Trophoblast cell (in vitro differentiated cells and primary cell): ENCODE results near the gene TRPV5.
A peak's percentile ranks its signal among the peaks of the same experiment; 100 is the strongest.

Source experiments
- DNase-seq, 2 donors: peaks; one replicate each; pipeline ENCODE4 v3.0.0-alpha.2; 2016
- H2AFZ ChIP-seq: 2 replicates; pipeline ENCODE4 v1.6.1; 2013; ENCODE audit warnings: low read length, moderate library complexity, mild to moderate bottlenecking; ENCODE audit not compliant: insufficient read depth, poor library complexity
- H2AK5ac ChIP-seq: 2 replicates; pipeline ENCODE4 v1.6.1; 2013; ENCODE audit warnings: mild to moderate bottlenecking, low read length
- H2BK120ac ChIP-seq: 2 replicates; pipeline ENCODE4 v1.6.1; 2013; ENCODE audit warnings: low read length, mild to moderate bottlenecking, moderate library complexity; ENCODE audit not compliant: insufficient read depth, poor library complexity
- H2BK12ac ChIP-seq: 2 replicates; pipeline ENCODE4 v1.6.1; 2013; ENCODE audit warnings: mild to moderate bottlenecking, low read length, moderate library complexity
- H2BK5ac ChIP-seq: 2 replicates; pipeline ENCODE4 v1.6.1; 2013; ENCODE audit warnings: low read length, low read depth, moderate library complexity, mild to moderate bottlenecking; ENCODE audit not compliant: poor library complexity
- H3K14ac ChIP-seq: 2 replicates; pipeline ENCODE4 v1.6.1; 2013; ENCODE audit warnings: mild to moderate bottlenecking, low read length
- H3K18ac ChIP-seq: 2 replicates; pipeline ENCODE4 v1.6.1; 2013; ENCODE audit warnings: mild to moderate bottlenecking, low read length
- H3K23ac ChIP-seq: 2 replicates; pipeline ENCODE4 v1.6.1; 2013; ENCODE audit warnings: low read length
- H3K27ac ChIP-seq: 2 replicates; pipeline ENCODE4 v1.5.1; 2013; ENCODE audit warnings: low read depth, mild to moderate bottlenecking, inconsistent platforms, low read length, moderate library complexity
- H3K27me3 ChIP-seq: 2 replicates; pipeline ENCODE4 v1.6.1; 2013; ENCODE audit warnings: inconsistent platforms, mild to moderate bottlenecking, low read length, moderate library complexity; ENCODE audit not compliant: insufficient read depth
- H3K36me3 ChIP-seq, 2 experiments: 1 replicate in 1 of 2; 2 replicates in 1 of 2; pipeline ENCODE4 v1.6.1; 2013; ENCODE audit warnings: low read length in 2 of 2, mild to moderate bottlenecking in 2 of 2, moderate library complexity in 1 of 2; ENCODE audit not compliant: insufficient read depth in 2 of 2, control insufficient read depth in 1 of 2
- H3K4ac ChIP-seq: 2 replicates; pipeline ENCODE4 v1.6.1; 2013; ENCODE audit warnings: low read depth, mild to moderate bottlenecking, low read length, moderate library complexity
- H3K4me1 ChIP-seq, 2 experiments: 1 replicate in 1 of 2; 2 replicates in 1 of 2; pipeline ENCODE4 v1.6.1; 2013; ENCODE audit warnings: low read length in 2 of 2, mild to moderate bottlenecking in 2 of 2, moderate library complexity in 1 of 2; ENCODE audit not compliant: insufficient read depth in 2 of 2, control insufficient read depth in 1 of 2
- H3K4me2 ChIP-seq: 2 replicates; pipeline ENCODE4 v1.6.1; 2013; ENCODE audit warnings: inconsistent platforms, mild to moderate bottlenecking, low read length, moderate library complexity
- H3K4me3 ChIP-seq: 2 replicates; pipeline ENCODE4 v1.5.1; 2013; ENCODE audit warnings: mild to moderate bottlenecking, low read depth, low read length, inconsistent platforms
- H3K79me1 ChIP-seq: one replicate; pipeline ENCODE4 v1.6.1; 2013; ENCODE audit warnings: low read length
- H3K79me2 ChIP-seq: 2 replicates; pipeline ENCODE4 v1.6.1; 2013; ENCODE audit warnings: low read length, mild to moderate bottlenecking; ENCODE audit not compliant: control insufficient read depth, insufficient read depth, poor library complexity
- H3K9ac ChIP-seq: 2 replicates; pipeline ENCODE4 v1.6.1; 2013; ENCODE audit warnings: mild to moderate bottlenecking, low read length
- H3K9me3 ChIP-seq: 2 replicates; pipeline ENCODE4 v1.6.1; 2013; ENCODE audit warnings: low read depth, mild to moderate bottlenecking, control low read depth, inconsistent platforms, low read length; ENCODE audit not compliant: insufficient read depth
- H4K12ac ChIP-seq: 2 replicates; pipeline ENCODE4 v1.6.1; 2013; ENCODE audit warnings: low read depth, mild to moderate bottlenecking, low read length, moderate library complexity
- H4K8ac ChIP-seq: 2 replicates; pipeline ENCODE4 v1.6.1; 2013; ENCODE audit warnings: low read depth, mild to moderate bottlenecking, low read length, moderate library complexity
- H4K91ac ChIP-seq: one replicate; pipeline ENCODE4 v1.6.1; 2013; ENCODE audit warnings: low read depth, mild to moderate bottlenecking, low read length, moderate library complexity
- WGBS: extraction: QIAGEN DNeasy Blood & Tissue Kit; methylation state at CpG from one replicate; pipeline ENCODE4 v1.1.7; 2013; ENCODE audit warnings: missing lambda C conversion rate; ENCODE audit not compliant: insufficient read length, insufficient coverage; ENCODE audit errors: extremely low coverage; 5-methylcytosine and 5-hydroxymethylcytosine counted together

Gene TRPV5

GRCh38 chr7:142865766-142866165 lies 67.8 kb downstream of the TRPV5 start:
- Histone ChIP-seq H2BK5ac (no peak overlapping the region), H2BK12ac (no peak overlapping the region), H3K79me1 (no peaks in the 10 kb centered on the region), H4K91ac (no peak overlapping the region), H3K18ac (no peak overlapping the region), H3K4me2 (no peak overlapping the region), H3K4ac (no peak overlapping the region), H3K36me3 (peaks cover 38 to 51% of the 10 kb centered on the region in 2 experiments), H3K9me3 (no peaks in the 10 kb centered on the region), H3K23ac (no peak overlapping the region), H4K8ac (no peak overlapping the region), H3K4me3 (no peak overlapping the region), H2AK5ac (no peak overlapping the region), H3K4me1 (no peaks in the 10 kb centered on the region), H3K9ac (no peak overlapping the region), H3K79me2 (no peaks in the 10 kb centered on the region), H2AFZ (no peak overlapping the region), H4K12ac (no peak overlapping the region), H3K14ac (no peak overlapping the region), H3K27me3 (no peaks in the 10 kb centered on the region), H3K27ac (no peak overlapping the region), H2BK120ac (no peak overlapping the region)
- no CpG with 5 or more reads among the region's 13 CpGs for WGBS
- no peak for DNase-seq

GRCh38 chr7:142864980-142865747 lies 68.4 kb downstream of the TRPV5 start:
- H2AK5ac ChIP-seq, result no peak overlapping the region
- no peak overlapping the region for H3K14ac ChIP-seq
- H3K36me3 ChIP-seq, result peaks cover 32 to 45% of the 10 kb centered on the region in 2 experiments
- H3K4ac ChIP-seq, result no peak overlapping the region
- no peak overlapping the region for H2AFZ ChIP-seq
- H4K12ac ChIP-seq, result no peak overlapping the region
- no peak overlapping the region for H2BK120ac ChIP-seq
- no peak overlapping the region for H2BK12ac ChIP-seq
- no peak overlapping the region for H2BK5ac ChIP-seq
- no peak overlapping the region for H4K91ac ChIP-seq
- no peak overlapping the region for H3K4me2 ChIP-seq
- no peak overlapping the region for H3K9ac ChIP-seq
- no peak overlapping the region for H4K8ac ChIP-seq
- no peaks in the 10 kb centered on the region for H3K79me1 ChIP-seq
- no peaks in the 10 kb centered on the region for H3K79me2 ChIP-seq
- no peak overlapping the region for H3K4me3 ChIP-seq
- H3K23ac ChIP-seq, result no peak overlapping the region
- no CpG with 5 or more reads among the region's 14 CpGs for WGBS
- no peaks in the 10 kb centered on the region for H3K4me1 ChIP-seq
- H3K9me3 ChIP-seq, result no peaks in the 10 kb centered on the region
- H3K27ac ChIP-seq, result no peak overlapping the region
- no peak overlapping the region for H3K18ac ChIP-seq
- no peaks in the 10 kb centered on the region for H3K27me3 ChIP-seq
- DNase-seq, result no peak

- no peaks in the 10 kb centered on the region for H3K27me3 ChIP-seq
- H3K36me3 ChIP-seq, result peaks cover 27 to 41% of the 10 kb centered on the region in 2 experiments
- no peak overlapping the region for H4K91ac ChIP-seq
- H2BK120ac ChIP-seq, result no peak overlapping the region
- no peak overlapping the region for H2AK5ac ChIP-seq
- no peak overlapping the region for H3K18ac ChIP-seq
- no peak overlapping the region for H3K9ac ChIP-seq
- H2BK12ac ChIP-seq, result no peak overlapping the region
- peak overlapping the region; percentile 16 for H4K12ac ChIP-seq
- H3K4me1 ChIP-seq, result no peaks in the 10 kb centered on the region
- H3K14ac ChIP-seq, result no peak overlapping the region
- H3K4me2 ChIP-seq, result no peak overlapping the region
- WGBS, result no CpG with 5 or more reads among the region's 37 CpGs
- no peak overlapping the region for H3K4me3 ChIP-seq
- no peak overlapping the region for H4K8ac ChIP-seq
- no peak for DNase-seq
- H3K79me2 ChIP-seq, result no peaks in the 10 kb centered on the region
- H3K27ac ChIP-seq, result no peak overlapping the region
- no peaks in the 10 kb centered on the region for H3K9me3 ChIP-seq
- no peak overlapping the region for H2AFZ ChIP-seq
- no peak overlapping the region for H2BK5ac ChIP-seq
- H3K23ac ChIP-seq, result no peak overlapping the region
- no peaks in the 10 kb centered on the region for H3K79me1 ChIP-seq
- no peak overlapping the region for H3K4ac ChIP-seq
Observed at GRCh38 chr7:142863891-142864685, 69.5 kb downstream of the TRPV5 start.

GRCh38 chr7:142862786-142863400 lies 70.7 kb downstream of the TRPV5 start:
- Histone ChIP-seq H3K4me1 (no peaks in the 10 kb centered on the region), H3K4me2 (no peak overlapping the region), H4K12ac (no peak overlapping the region), H2AFZ (no peak overlapping the region), H3K27ac (no peak overlapping the region), H3K9me3 (no peaks in the 10 kb centered on the region), H3K27me3 (no peaks in the 10 kb centered on the region), H3K4ac (no peak overlapping the region), H3K18ac (no peak overlapping the region), H2AK5ac (no peak overlapping the region), H3K14ac (no peak overlapping the region), H3K9ac (no peak overlapping the region), H3K36me3 (peaks cover 21 to 29% of the 10 kb centered on the region in 2 experiments), H3K4me3 (no peak overlapping the region), H3K23ac (no peak overlapping the region), H3K79me2 (no peaks in the 10 kb centered on the region), H2BK120ac (no peak overlapping the region), H2BK5ac (no peak overlapping the region), H2BK12ac (no peak overlapping the region), H3K79me1 (no peaks in the 10 kb centered on the region), H4K8ac (no peak overlapping the region), H4K91ac (no peak overlapping the region)
- DNase-seq, result no peak
- WGBS, result no CpG with 5 or more reads among the region's 7 CpGs
